Upper lobe of right lung (tissue), 1 donor: ENCODE data around the gene PPIF. TPM values are rescaled to one million over a fixed set of nuclear protein-coding genes. Genes with fewer than 3 reads are reported as not detected.

Source experiments
- ATAC-seq: fragments of 200-7000 bp; cut with Tn5 transposase; one replicate; pipeline ENCODE4 v1.9.1; 2020; ENCODE audit warnings: mild to moderate bottlenecking, moderate library complexity
- DNase-seq: peaks from one replicate; pipeline ENCODE4 v3.0.0-alpha.2; 2020
- H3K27ac ChIP-seq: fragments of 200-600 bp; one replicate; pipeline ENCODE4 v1.8.0; 2022
- H3K27me3 ChIP-seq: fragments of 200-600 bp; one replicate; pipeline ENCODE4 v1.8.0; 2022; ENCODE audit warnings: mild to moderate bottlenecking
- H3K36me3 ChIP-seq: fragments of 200-600 bp; one replicate; pipeline ENCODE4 v1.8.0; 2022
- H3K4me1 ChIP-seq: fragments of 200-600 bp; one replicate; pipeline ENCODE4 v1.8.0; 2022
- H3K4me3 ChIP-seq: fragments of 200-600 bp; one replicate; pipeline ENCODE4 v1.8.0; 2022; ENCODE audit warnings: mild to moderate bottlenecking
- H3K9me3 ChIP-seq: fragments of 200-600 bp; one replicate; pipeline ENCODE4 v1.8.0; 2022
- CTCF ChIP-seq: fragments of 200-600 bp; IDR thresholded peaks from one replicate; pipeline ENCODE4 v1.8.0; 2022; ENCODE audit warnings: antibody characterized with exemption
- intact Hi-C: fragments of 100-400 bp; cut with DNase I; formaldehyde crosslinking; loops from one replicate; pipeline ENCODE4 v1.11.0; 2022
- total RNA-seq: library from RNA; stranded (reverse); fragmentation: NEBNext Ultra II Directional; extraction: Animal tissue kit (Norgen Biotek cat#: 25700); gene quantifications from one replicate; pipeline ENCODE4 v1.2.1, GENCODE V29; 2021
- donor health status: DM: no; HTN: yes; CAD: no; lungs with severe emphysema.

The PPIF gene
- total RNA-seq, 1 donor from 2014 or later: 30.7 TPM

DNA sequence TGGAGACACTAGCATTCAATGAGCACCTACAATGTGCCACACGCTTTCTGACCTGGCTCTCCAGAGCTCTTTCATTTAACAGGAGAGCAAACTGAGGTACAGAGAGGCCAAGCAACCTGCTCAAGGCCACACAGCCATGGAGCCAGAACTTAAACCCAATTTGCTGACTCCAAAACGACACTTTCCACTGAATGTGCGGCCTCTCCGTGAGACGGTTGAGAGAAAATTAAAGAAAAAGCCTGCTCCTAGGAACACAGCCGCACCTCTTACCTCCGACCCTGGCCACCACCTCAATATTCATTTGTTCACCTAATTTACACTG lies 55.3 kb downstream of the PPIF start:
- intact Hi-C loops: no loop called here
- DNase-seq (no peak), ATAC-seq (no peak)
- no peaks in the 10 kb centered on the region for H3K9me3 ChIP-seq
- peaks cover 88% of the 10 kb centered on the region for H3K4me1 ChIP-seq
- H3K4me3 ChIP-seq: no peak overlapping the region
- peak overlapping the region; percentile 83 for H3K27ac ChIP-seq
- no peaks in the 10 kb centered on the region for H3K36me3 ChIP-seq
- no peaks in the 10 kb centered on the region for H3K27me3 ChIP-seq
- no peak for TF ChIP-seq CTCF

DNA sequence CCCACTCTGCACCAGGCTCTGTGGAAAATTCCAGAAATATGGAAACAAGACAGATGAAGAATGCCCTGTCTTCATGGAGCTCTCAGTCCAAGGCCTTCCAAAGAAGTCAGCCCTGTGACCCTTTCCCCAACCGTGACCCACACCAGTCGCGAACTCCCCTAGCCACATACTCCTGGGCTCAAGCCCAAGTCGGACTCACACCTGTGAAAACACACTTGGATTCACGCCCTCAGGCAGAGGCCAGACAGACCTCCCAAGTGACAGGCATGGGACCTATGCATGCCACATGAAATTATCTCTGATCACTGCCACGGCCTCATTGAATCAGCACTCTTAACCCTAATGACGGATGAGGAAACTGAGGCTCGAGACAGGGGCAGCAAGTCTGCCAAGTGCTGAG lies 55.7 kb downstream of the PPIF start:
- Histone ChIP-seq H3K4me1 (peaks cover 86% of the 10 kb centered on the region), H3K36me3 (no peaks in the 10 kb centered on the region), H3K27ac (peak overlapping the region; percentile 83), H3K27me3 (no peaks in the 10 kb centered on the region), H3K9me3 (no peaks in the 10 kb centered on the region), H3K4me3 (no peak overlapping the region)
- intact Hi-C loops: no loop called here
- DNase-seq (no peak), ATAC-seq (no peak)
- TF ChIP-seq CTCF: no peak

GRCh38 chr10:79403441-79404230 lies 56.4 kb downstream of the PPIF start:
- Histone ChIP-seq H3K27ac (peak overlapping the region; percentile 83), H3K9me3 (no peaks in the 10 kb centered on the region), H3K4me3 (no peak overlapping the region), H3K36me3 (no peaks in the 10 kb centered on the region), H3K27me3 (no peaks in the 10 kb centered on the region), H3K4me1 (peaks cover 83% of the 10 kb centered on the region)
- intact Hi-C loops: no loop called here
- DNase-seq: peak; percentile 65
- TF ChIP-seq CTCF: no peak
- ATAC-seq: no peak

DNA sequence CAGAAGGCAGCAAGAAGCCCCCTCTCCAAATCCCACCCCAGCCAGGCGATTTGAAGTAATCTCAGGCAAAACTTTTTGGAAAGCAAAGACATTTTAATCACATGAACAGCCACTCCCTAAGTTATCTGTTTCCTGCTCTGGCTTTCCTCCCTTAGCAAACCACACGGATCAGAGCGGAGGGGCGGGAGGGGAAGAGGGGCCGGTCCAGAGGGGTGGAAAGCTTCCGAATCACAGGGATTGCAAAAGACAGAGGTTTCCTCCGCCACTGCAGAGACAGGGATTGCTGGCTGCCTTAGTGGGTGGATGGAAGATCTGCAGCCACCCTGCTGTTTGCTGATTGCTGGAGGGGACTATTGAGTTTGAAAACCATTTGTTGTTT lies 57.0 kb downstream of the PPIF start:
- H3K27ac ChIP-seq: peak overlapping the region; percentile 83
- intact Hi-C loops: no loop called here
- no peaks in the 10 kb centered on the region for H3K27me3 ChIP-seq
- no peak overlapping the region for H3K4me3 ChIP-seq
- peaks cover 78% of the 10 kb centered on the region for H3K4me1 ChIP-seq
- ATAC-seq (peak; percentile 32), DNase-seq (peak; percentile 66)
- no peaks in the 10 kb centered on the region for H3K36me3 ChIP-seq
- no peaks in the 10 kb centered on the region for H3K9me3 ChIP-seq
- no peak for TF ChIP-seq CTCF

DNA sequence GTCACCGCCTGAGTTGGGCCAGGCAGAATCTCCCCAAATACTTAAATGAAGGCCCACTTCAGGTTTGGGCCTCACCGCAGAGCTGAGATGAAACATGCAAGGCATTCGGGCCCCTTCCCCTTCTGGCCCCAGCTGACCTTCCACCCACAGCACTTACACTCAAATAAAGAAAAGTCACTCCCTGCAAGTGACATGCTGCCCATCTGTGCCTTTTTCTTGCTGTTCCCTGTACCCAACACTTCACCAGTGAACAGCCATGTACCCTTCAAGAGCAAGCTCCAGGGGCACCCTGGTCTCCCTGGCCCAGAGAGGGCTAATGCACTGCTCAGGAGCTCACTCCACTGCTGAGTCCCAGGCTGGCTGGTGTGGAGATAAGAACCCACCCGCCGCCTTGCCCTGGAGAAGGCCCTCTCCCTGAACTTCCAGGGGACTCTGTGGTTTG lies 57.4 kb downstream of the PPIF start:
- DNase-seq (peak; percentile 46), ATAC-seq (no peak)
- intact Hi-C loops: no loop called here
- Histone ChIP-seq H3K27ac (peak overlapping the region; percentile 83), H3K4me3 (no peak overlapping the region), H3K27me3 (no peaks in the 10 kb centered on the region), H3K4me1 (peaks cover 77% of the 10 kb centered on the region), H3K36me3 (no peaks in the 10 kb centered on the region), H3K9me3 (no peaks in the 10 kb centered on the region)
- TF ChIP-seq CTCF: no peak

Other genes starting within 250 kb of the PPIF start
- gene ZCCHC24, start 98.2 kb downstream of the PPIF start, total RNA-seq: 32.4 TPM
- 0.14 TPM for gene EIF5AL1, start 165.1 kb downstream of the PPIF start, total RNA-seq
- gene SFTPA2, start 212.9 kb downstream of the PPIF start, total RNA-seq: 13,814 TPM